ENCODE measurements around the gene PEX12. TPM values are rescaled to one million over a fixed set of nuclear protein-coding genes. Genes with fewer than 3 reads are reported as not detected.

Gene PEX12
- total and polyA plus RNA-seq, 9 of the 15 experiments (the other 6 are each of a cell fraction or from before 2014, with no cell fraction given): 4.0 to 12.4 (median 6.4) TPM

- 0 out of 2 replicates have a peak, but pooled peaks have one; percentile 14 for TF ChIP-seq SMARCA5 (IDR thresholded peaks at IDR 0.05)
- TF ChIP-seq, protein P1, sequence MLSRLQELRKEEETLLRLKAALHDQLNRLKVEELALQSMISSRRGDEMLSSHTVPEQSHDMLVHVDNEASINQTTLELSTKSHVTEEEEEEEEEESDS (CRISPR knock-in tag; IDR thresholded peaks at IDR 0.05): no peak
- no peak for TF ChIP-seq GTF2E2 (tag; IDR thresholded peaks at IDR 0.05)
- TF ChIP-seq, protein P2, sequence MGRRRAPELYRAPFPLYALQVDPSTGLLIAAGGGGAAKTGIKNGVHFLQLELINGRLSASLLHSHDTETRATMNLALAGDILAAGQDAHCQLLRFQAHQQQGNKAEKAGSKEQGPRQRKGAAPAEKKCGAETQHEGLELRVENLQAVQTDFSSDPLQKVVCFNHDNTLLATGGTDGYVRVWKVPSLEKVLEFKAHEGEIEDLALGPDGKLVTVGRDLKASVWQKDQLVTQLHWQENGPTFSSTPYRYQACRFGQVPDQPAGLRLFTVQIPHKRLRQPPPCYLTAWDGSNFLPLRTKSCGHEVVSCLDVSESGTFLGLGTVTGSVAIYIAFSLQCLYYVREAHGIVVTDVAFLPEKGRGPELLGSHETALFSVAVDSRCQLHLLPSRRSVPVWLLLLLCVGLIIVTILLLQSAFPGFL (CRISPR knock-in tag; IDR thresholded peaks at IDR 0.05): no peak
- no peak for TF ChIP-seq ZNF263 (CRISPR knock-in tag; IDR thresholded peaks at IDR 0.05; ENCODE audit: borderline replicate concordance)
- TF ChIP-seq ZNF146 (CRISPR knock-in tag; IDR thresholded peaks at IDR 0.05; ENCODE audit: unreplicated experiment): no peak
- TF ChIP-seq HLTF (IDR thresholded peaks at IDR 0.05): 0 out of 2 replicates have a peak, but pooled peaks have one; percentile 70
- no peak for TF ChIP-seq STAT5B (CRISPR knock-in tag; IDR thresholded peaks at IDR 0.05)
- no peak for TF ChIP-seq ZNF639 (CRISPR knock-in tag; conservative IDR thresholded peaks at IDR 0.05 in 1 of 2, IDR thresholded peaks at IDR 0.05 in 1 of 2)
- 0 out of 4 replicates have a peak, but pooled peaks of 1 of the 2 experiments have one; percentile 26 for TF ChIP-seq MLLT1 (IDR thresholded peaks at IDR 0.05)
- TF ChIP-seq SP1 (CRISPR knock-in tag; IDR thresholded peaks at IDR 0.05): no peak
- TF ChIP-seq BHLHE40 (IDR thresholded peaks at IDR 0.05; ENCODE audit: low read length): peak; percentile 58; the same call in 1 of the 2 replicates
- TF ChIP-seq, protein P3, sequence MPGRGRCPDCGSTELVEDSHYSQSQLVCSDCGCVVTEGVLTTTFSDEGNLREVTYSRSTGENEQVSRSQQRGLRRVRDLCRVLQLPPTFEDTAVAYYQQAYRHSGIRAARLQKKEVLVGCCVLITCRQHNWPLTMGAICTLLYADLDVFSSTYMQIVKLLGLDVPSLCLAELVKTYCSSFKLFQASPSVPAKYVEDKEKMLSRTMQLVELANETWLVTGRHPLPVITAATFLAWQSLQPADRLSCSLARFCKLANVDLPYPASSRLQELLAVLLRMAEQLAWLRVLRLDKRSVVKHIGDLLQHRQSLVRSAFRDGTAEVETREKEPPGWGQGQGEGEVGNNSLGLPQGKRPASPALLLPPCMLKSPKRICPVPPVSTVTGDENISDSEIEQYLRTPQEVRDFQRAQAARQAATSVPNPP (IDR thresholded peaks at IDR 0.05; ENCODE audit: borderline replicate concordance, insufficient read depth, insufficient read length): no peak
- no peak for TF ChIP-seq SMARCE1 (IDR thresholded peaks at IDR 0.05)
- TF ChIP-seq CC2D1A (IDR thresholded peaks at IDR 0.05): 0 out of 2 replicates have a peak, but pooled peaks have one; percentile 18
- 0 out of 2 replicates have a peak, but pooled peaks have one; percentile 32 for TF ChIP-seq EHMT2 (IDR thresholded peaks at IDR 0.05)
- TF ChIP-seq RBM25 (IDR thresholded peaks at IDR 0.05; ENCODE audit: low read depth, low read length, severe bottlenecking): peak; percentile 29
- TF ChIP-seq YBX1 (IDR thresholded peaks at IDR 0.05): no peak
- TF ChIP-seq MAFF (IDR thresholded peaks at IDR 0.05; ENCODE audit: low read length): no peak
- no peak for TF ChIP-seq ZNF140 (CRISPR knock-in tag; IDR thresholded peaks at IDR 0.05)
- TF ChIP-seq, protein P4, sequence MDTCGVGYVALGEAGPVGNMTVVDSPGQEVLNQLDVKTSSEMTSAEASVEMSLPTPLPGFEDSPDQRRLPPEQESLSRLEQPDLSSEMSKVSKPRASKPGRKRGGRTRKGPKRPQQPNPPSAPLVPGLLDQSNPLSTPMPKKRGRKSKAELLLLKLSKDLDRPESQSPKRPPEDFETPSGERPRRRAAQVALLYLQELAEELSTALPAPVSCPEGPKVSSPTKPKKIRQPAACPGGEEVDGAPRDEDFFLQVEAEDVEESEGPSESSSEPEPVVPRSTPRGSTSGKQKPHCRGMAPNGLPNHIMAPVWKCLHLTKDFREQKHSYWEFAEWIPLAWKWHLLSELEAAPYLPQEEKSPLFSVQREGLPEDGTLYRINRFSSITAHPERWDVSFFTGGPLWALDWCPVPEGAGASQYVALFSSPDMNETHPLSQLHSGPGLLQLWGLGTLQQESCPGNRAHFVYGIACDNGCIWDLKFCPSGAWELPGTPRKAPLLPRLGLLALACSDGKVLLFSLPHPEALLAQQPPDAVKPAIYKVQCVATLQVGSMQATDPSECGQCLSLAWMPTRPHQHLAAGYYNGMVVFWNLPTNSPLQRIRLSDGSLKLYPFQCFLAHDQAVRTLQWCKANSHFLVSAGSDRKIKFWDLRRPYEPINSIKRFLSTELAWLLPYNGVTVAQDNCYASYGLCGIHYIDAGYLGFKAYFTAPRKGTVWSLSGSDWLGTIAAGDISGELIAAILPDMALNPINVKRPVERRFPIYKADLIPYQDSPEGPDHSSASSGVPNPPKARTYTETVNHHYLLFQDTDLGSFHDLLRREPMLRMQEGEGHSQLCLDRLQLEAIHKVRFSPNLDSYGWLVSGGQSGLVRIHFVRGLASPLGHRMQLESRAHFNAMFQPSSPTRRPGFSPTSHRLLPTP (IDR thresholded peaks at IDR 0.05; ENCODE audit: borderline replicate concordance, extremely low read depth, insufficient read length): no peak
These were observed 9.8 kb downstream of the PEX12 start (continued) for GRCh38 chr17:35568561-35568960.

Measured in K562 (cell line).